WERI-Rb-1 (cell line): ENCODE results near the gene EP300.

Experiments used
- DNase-seq: peaks from one replicate; pipeline ENCODE4 v3.0.0-alpha.2; 2020
- H3K27ac ChIP-seq: fragments of 250-450 bp; sonication (Bioruptor Pico); 2 replicates; pipeline ENCODE4 v1.5.1; 2020; ENCODE audit warnings: mild to moderate bottlenecking, moderate library complexity
- H3K27me3 ChIP-seq: fragments of 250-450 bp; sonication (Bioruptor Pico); 2 replicates; pipeline ENCODE4 v1.5.1; 2021; ENCODE audit warnings: mild to moderate bottlenecking, low read depth, moderate library complexity; ENCODE audit not compliant: insufficient read depth, severe bottlenecking
- H3K36me3 ChIP-seq: fragments of 250-450 bp; sonication (Bioruptor Pico); 2 replicates; pipeline ENCODE4 v1.5.1; 2020; ENCODE audit warnings: mild to moderate bottlenecking, moderate library complexity
- H3K4me3 ChIP-seq: 2 replicates; pipeline ENCODE4 v1.5.1; 2011; ENCODE audit warnings: low read depth, mild to moderate bottlenecking, control low read depth, low read length
- H3K9me3 ChIP-seq: fragments of 250-450 bp; sonication (Bioruptor Pico); 2 replicates; pipeline ENCODE4 v1.5.1; 2021; ENCODE audit warnings: mild to moderate bottlenecking, moderate library complexity; ENCODE audit not compliant: severe bottlenecking
- TF ChIP-seq, protein P1 (sequence below): IDR thresholded peaks from 2 replicates; pipeline ENCODE4 v1.5.1; 2011; ENCODE audit warnings: low read depth, mild to moderate bottlenecking, control low read depth, inconsistent platforms, low read length

The EP300 gene

GRCh38 chr22:41110968-41111367 lies 18.6 kb downstream of the EP300 start:
- TF ChIP-seq, protein P1, sequence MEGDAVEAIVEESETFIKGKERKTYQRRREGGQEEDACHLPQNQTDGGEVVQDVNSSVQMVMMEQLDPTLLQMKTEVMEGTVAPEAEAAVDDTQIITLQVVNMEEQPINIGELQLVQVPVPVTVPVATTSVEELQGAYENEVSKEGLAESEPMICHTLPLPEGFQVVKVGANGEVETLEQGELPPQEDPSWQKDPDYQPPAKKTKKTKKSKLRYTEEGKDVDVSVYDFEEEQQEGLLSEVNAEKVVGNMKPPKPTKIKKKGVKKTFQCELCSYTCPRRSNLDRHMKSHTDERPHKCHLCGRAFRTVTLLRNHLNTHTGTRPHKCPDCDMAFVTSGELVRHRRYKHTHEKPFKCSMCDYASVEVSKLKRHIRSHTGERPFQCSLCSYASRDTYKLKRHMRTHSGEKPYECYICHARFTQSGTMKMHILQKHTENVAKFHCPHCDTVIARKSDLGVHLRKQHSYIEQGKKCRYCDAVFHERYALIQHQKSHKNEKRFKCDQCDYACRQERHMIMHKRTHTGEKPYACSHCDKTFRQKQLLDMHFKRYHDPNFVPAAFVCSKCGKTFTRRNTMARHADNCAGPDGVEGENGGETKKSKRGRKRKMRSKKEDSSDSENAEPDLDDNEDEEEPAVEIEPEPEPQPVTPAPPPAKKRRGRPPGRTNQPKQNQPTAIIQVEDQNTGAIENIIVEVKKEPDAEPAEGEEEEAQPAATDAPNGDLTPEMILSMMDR, result no peak
- H3K9me3 ChIP-seq, result no peaks in the 10 kb centered on the region

GRCh38 chr22:41116342-41116741 lies 23.9 kb downstream of the EP300 start:
- no peaks in the 10 kb centered on the region for H3K9me3 ChIP-seq
- no peak overlapping the region for H3K27ac ChIP-seq
- H3K4me3 ChIP-seq, result no peak overlapping the region
- no peak for DNase-seq
- no peaks in the 10 kb centered on the region for H3K27me3 ChIP-seq
- H3K36me3 ChIP-seq, result peaks cover 68% of the 10 kb centered on the region
- TF ChIP-seq, protein P1, result no peak

More at GRCh38 chr22:41110968-41111367, 18.6 kb downstream of the EP300 start:
- DNase-seq, result no peak
- Histone ChIP-seq H3K4me3 (no peak overlapping the region), H3K36me3 (peaks cover 36% of the 10 kb centered on the region), H3K27ac (no peak overlapping the region), H3K27me3 (no peaks in the 10 kb centered on the region)

GRCh38 chr22:41117127-41117965 lies 25.0 kb downstream of the EP300 start:
- H3K9me3 ChIP-seq, result no peaks in the 10 kb centered on the region
- H3K27me3 ChIP-seq, result no peaks in the 10 kb centered on the region
- H3K4me3 ChIP-seq, result no peak overlapping the region
- no peak overlapping the region for H3K27ac ChIP-seq
- DNase-seq, result no peak
- peaks cover 66% of the 10 kb centered on the region for H3K36me3 ChIP-seq
- TF ChIP-seq, protein P1, result no peak

- Histone ChIP-seq H3K9me3 (no peaks in the 10 kb centered on the region), H3K27ac (no peak overlapping the region), H3K36me3 (peaks cover 78% of the 10 kb centered on the region), H3K4me3 (no peak overlapping the region), H3K27me3 (no peaks in the 10 kb centered on the region)
- DNase-seq, result no peak
- TF ChIP-seq, protein P1, result no peak
Measured at GRCh38 chr22:41123151-41123550, 30.8 kb downstream of the EP300 start.

GRCh38 chr22:41124086-41124485 lies 31.7 kb downstream of the EP300 start:
- H3K9me3 ChIP-seq, result no peaks in the 10 kb centered on the region
- H3K36me3 ChIP-seq, result peaks cover 81% of the 10 kb centered on the region
- TF ChIP-seq, protein P1, result no peak
- no peaks in the 10 kb centered on the region for H3K27me3 ChIP-seq
- DNase-seq, result no peak
- H3K27ac ChIP-seq, result no peak overlapping the region
- H3K4me3 ChIP-seq, result no peak overlapping the region

GRCh38 chr22:41127451-41127850 lies 35.1 kb downstream of the EP300 start:
- H3K9me3 ChIP-seq, result no peaks in the 10 kb centered on the region
- no peak overlapping the region for H3K4me3 ChIP-seq
- H3K27ac ChIP-seq, result no peak overlapping the region
- DNase-seq, result no peak
- TF ChIP-seq, protein P1, result no peak
- no peaks in the 10 kb centered on the region for H3K27me3 ChIP-seq
- H3K36me3 ChIP-seq, result peaks cover 89% of the 10 kb centered on the region
